NCI-H526 treated with DMSO at 0.1 percent for 48 hours (cell line): Measurements from ENCODE around the gene CD22.
"Not testable (repeated sequence)": the region's sequence is repeated elsewhere in the genome, so short reads cannot be mapped to it uniquely, and the experiment has no call there.

Experiments
- DNase-seq: peaks from one replicate; lab custom pipeline; 2025; lab: John Stamatoyannopoulos, UW

Gene CD22

GRCh38 chr19:35328851-35329285, at the start of gene CD22:
TSS of gene CD22 (plus strand) at chr19:35329187. CDS start at chr19:35332041, 2,854 bp downstream.
- DNase-seq = no peak

GRCh38 chr19:35279374-35279773, 49.6 kb upstream of the CD22 start:
- DNase-seq = no peak

GRCh38 chr19:35279985-35280821, 48.8 kb upstream of the CD22 start:
- DNase-seq = no peak

GRCh38 chr19:35281303-35281702, 47.7 kb upstream of the CD22 start:
- no peak for DNase-seq

GRCh38 chr19:35284153-35285094, 44.6 kb upstream of the CD22 start:
- DNase-seq = no peak

- DNase-seq = no peak
Observed at GRCh38 chr19:35285095-35285449, 43.9 kb upstream of the CD22 start.

GRCh38 chr19:35285465-35285864, 43.5 kb upstream of the CD22 start:
- not testable (repeated sequence) for DNase-seq

- not testable (repeated sequence) for DNase-seq
Observed at GRCh38 chr19:35286101-35286500, 42.9 kb upstream of the CD22 start.

- no peak for DNase-seq
Observed at GRCh38 chr19:35287713-35288112, 41.3 kb upstream of the CD22 start.

GRCh38 chr19:35288331-35288730, 40.7 kb upstream of the CD22 start:
- no peak for DNase-seq

- DNase-seq = no peak
Observed at GRCh38 chr19:35288906-35289305, 40.1 kb upstream of the CD22 start.

- DNase-seq = no peak
Observed at GRCh38 chr19:35290381-35291127, 38.4 kb upstream of the CD22 start.

GRCh38 chr19:35291259-35291658, 37.7 kb upstream of the CD22 start:
- no peak for DNase-seq

- no peak for DNase-seq
Observed at GRCh38 chr19:35291916-35292315, 37.1 kb upstream of the CD22 start, which contains the start of gene MAG. TSS of gene MAG (plus strand) at chr19:35292161. CDS start at chr19:35295409, 3,248 bp downstream.

- no peak for DNase-seq
Observed at GRCh38 chr19:35292421-35293362, 36.3 kb upstream of the CD22 start.

- no peak for DNase-seq
Observed at GRCh38 chr19:35293363-35293739, 35.6 kb upstream of the CD22 start.

- no peak for DNase-seq
Observed at GRCh38 chr19:35293808-35294207, 35.2 kb upstream of the CD22 start.

GRCh38 chr19:35294328-35294727, 34.7 kb upstream of the CD22 start:
- no peak for DNase-seq

- DNase-seq = no peak
Observed at GRCh38 chr19:35294859-35295791, 33.9 kb upstream of the CD22 start.
